HEK293 (cell line): Measurements from ENCODE around the gene ZGPAT.

Source experiments
- IKZF3 ChIP-seq: fragments of 450-650 bp; IDR thresholded peaks from 2 replicates; pipeline ENCODE4 v1.5.0; 2018; ENCODE audit warnings: missing biosample characterization, mild to moderate bottlenecking, missing genetic modification characterization, moderate library complexity
- YY1 ChIP-seq: fragments of 450-650 bp; formaldehyde crosslinking; IDR thresholded peaks from 2 replicates; pipeline ENCODE4 v1.5.1; 2018; ENCODE audit warnings: missing biosample characterization, missing genetic modification characterization
- ZNF138 ChIP-seq: fragments of 450-650 bp; formaldehyde crosslinking; IDR thresholded peaks from 2 replicates; pipeline ENCODE4 v1.5.1; 2016; ENCODE audit warnings: missing biosample characterization, missing genetic modification characterization, borderline replicate concordance
- ZNF157 ChIP-seq: fragments of 450-650 bp; formaldehyde crosslinking; IDR thresholded peaks from 2 replicates; pipeline ENCODE4 v1.5.1; 2016; ENCODE audit warnings: missing biosample characterization, missing genetic modification characterization
- ZNF324 ChIP-seq: fragments of 450-650 bp; formaldehyde crosslinking; IDR thresholded peaks from 2 replicates; pipeline ENCODE4 v1.5.1; 2016; ENCODE audit warnings: missing biosample characterization, missing genetic modification characterization
- ZNF510 ChIP-seq: fragments of 450-650 bp; formaldehyde crosslinking; IDR thresholded peaks from 2 replicates; pipeline ENCODE4 v1.5.1; 2018; ENCODE audit warnings: mild to moderate bottlenecking, missing genetic modification characterization, missing biosample characterization; ENCODE audit not compliant: insufficient replicate concordance
- TF ChIP-seq, protein P1 (sequence below): fragments of 450-650 bp; formaldehyde crosslinking; IDR thresholded peaks from 2 replicates; pipeline ENCODE4 v1.5.1; 2016; ENCODE audit warnings: missing biosample characterization, missing genetic modification characterization
- TF ChIP-seq, protein P2 (sequence below): fragments of 450-650 bp; formaldehyde crosslinking; IDR thresholded peaks from 2 replicates; pipeline ENCODE4 v1.5.1; 2016; ENCODE audit warnings: missing biosample characterization, missing genetic modification characterization
- TF ChIP-seq, protein P3 (sequence below): fragments of 450-650 bp; formaldehyde crosslinking; IDR thresholded peaks from 2 replicates; pipeline ENCODE4 v1.5.1; 2016; ENCODE audit warnings: missing biosample characterization, missing genetic modification characterization

DNA sequence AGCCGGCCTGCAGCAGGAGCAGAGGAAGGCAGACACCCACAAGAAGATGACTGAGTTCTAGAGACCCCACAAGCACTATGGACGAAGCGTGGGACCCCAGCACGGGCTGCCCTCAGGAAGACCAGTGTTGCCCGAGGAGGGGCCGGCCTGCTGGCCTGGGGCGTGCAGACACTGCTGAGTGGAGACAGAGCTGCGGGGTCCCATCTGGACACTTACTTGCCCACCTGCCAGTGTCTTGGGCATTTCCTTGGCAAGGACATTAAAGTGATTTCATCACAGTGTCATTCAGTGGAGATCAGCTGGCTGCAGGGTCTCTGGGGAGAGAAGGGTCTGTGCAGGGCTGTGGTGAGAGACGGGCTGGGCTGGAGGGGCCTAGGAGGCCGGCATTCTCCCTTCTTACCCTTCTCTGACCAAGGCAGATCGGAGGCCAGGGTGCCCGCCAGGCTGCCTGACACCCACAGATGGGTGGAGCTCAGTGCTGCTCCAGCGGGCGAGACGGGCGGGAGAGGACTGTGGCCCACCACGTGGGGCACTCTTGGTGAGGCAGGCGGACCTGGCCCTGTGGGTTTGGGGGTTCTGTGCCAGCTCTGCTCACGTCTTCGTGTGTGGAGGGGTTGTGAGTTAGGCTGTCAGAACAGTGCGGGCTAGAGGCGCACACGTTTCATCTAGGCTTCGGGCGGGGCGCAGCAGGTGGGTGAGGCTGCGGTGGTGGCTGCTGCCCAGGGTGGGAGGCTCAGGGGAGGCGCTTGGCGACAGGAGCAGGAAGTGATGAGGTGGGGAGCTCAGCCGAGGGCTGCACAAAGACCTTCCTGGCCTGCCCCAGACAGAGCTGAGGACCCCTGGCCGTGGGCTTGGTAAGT, 28.2 kb downstream of the ZGPAT start, which contains the start of gene LIME1:
- TF ChIP-seq, protein P1, sequence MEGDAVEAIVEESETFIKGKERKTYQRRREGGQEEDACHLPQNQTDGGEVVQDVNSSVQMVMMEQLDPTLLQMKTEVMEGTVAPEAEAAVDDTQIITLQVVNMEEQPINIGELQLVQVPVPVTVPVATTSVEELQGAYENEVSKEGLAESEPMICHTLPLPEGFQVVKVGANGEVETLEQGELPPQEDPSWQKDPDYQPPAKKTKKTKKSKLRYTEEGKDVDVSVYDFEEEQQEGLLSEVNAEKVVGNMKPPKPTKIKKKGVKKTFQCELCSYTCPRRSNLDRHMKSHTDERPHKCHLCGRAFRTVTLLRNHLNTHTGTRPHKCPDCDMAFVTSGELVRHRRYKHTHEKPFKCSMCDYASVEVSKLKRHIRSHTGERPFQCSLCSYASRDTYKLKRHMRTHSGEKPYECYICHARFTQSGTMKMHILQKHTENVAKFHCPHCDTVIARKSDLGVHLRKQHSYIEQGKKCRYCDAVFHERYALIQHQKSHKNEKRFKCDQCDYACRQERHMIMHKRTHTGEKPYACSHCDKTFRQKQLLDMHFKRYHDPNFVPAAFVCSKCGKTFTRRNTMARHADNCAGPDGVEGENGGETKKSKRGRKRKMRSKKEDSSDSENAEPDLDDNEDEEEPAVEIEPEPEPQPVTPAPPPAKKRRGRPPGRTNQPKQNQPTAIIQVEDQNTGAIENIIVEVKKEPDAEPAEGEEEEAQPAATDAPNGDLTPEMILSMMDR (tag by site-specific recombination): no peak
- TF ChIP-seq ZNF510 (tag by site-specific recombination): no peak
- no peak for TF ChIP-seq ZNF138 (tag by site-specific recombination)
- TF ChIP-seq ZNF157 (tag by site-specific recombination): no peak
- TF ChIP-seq, protein P2, sequence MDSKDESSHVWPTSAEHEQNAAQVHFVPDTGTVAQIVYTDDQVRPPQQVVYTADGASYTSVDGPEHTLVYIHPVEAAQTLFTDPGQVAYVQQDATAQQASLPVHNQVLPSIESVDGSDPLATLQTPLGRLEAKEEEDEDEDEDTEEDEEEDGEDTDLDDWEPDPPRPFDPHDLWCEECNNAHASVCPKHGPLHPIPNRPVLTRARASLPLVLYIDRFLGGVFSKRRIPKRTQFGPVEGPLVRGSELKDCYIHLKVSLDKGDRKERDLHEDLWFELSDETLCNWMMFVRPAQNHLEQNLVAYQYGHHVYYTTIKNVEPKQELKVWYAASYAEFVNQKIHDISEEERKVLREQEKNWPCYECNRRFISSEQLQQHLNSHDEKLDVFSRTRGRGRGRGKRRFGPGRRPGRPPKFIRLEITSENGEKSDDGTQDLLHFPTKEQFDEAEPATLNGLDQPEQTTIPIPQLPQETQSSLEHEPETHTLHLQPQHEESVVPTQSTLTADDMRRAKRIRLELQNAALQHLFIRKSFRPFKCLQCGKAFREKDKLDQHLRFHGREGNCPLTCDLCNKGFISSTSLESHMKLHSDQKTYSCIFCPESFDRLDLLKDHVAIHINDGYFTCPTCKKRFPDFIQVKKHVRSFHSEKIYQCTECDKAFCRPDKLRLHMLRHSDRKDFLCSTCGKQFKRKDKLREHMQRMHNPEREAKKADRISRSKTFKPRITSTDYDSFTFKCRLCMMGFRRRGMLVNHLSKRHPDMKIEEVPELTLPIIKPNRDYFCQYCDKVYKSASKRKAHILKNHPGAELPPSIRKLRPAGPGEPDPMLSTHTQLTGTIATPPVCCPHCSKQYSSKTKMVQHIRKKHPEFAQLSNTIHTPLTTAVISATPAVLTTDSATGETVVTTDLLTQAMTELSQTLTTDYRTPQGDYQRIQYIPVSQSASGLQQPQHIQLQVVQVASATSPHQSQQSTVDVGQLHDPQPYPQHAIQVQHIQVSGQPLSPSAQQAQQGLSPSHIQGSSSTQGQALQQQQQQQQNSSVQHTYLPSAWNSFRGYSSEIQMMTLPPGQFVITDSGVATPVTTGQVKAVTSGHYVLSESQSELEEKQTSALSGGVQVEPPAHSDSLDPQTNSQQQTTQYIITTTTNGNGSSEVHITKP (tag by site-specific recombination): no peak
- TF ChIP-seq, protein P3, sequence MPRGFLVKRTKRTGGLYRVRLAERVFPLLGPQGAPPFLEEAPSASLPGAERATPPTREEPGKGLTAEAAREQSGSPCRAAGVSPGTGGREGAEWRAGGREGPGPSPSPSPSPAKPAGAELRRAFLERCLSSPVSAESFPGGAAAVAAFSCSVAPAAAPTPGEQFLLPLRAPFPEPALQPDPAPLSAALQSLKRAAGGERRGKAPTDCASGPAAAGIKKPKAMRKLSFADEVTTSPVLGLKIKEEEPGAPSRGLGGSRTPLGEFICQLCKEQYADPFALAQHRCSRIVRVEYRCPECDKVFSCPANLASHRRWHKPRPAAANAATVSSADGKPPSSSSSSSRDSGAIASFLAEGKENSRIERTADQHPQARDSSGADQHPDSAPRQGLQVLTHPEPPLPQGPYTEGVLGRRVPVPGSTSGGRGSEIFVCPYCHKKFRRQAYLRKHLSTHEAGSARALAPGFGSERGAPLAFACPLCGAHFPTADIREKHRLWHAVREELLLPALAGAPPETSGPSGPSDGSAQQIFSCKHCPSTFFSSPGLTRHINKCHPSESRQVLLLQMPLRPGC (tag by site-specific recombination): no peak
- TF ChIP-seq ZNF324 (tag by site-specific recombination): no peak
- TF ChIP-seq YY1 (tag by site-specific recombination): no peak
- TF ChIP-seq IKZF3 (tag by site-specific recombination): no peak
